SK-N-SH (cell line): Measurements from ENCODE around the gene TUT1. TPM values are rescaled to one million over a fixed set of nuclear protein-coding genes. Genes with fewer than 3 reads are reported as not detected.
"Not testable (repeated sequence)": the region's sequence is repeated elsewhere in the genome, so short reads cannot be mapped to it uniquely, and the experiment has no call there.

ENCODE experiments used
- CTCF ChIA-PET: fragments of 300-600, 350-600 bp; formaldehyde crosslinking; extraction: SDS; loops from one replicate; lab custom pipeline; 2021; lab: Yijun Ruan, JAX
- POLR2A ChIA-PET: fragments of 350-600 bp; sonication (Branson Sonifier 250); formaldehyde crosslinking; extraction: SDS; loops from one replicate; lab custom pipeline; 2020; ENCODE audit warnings: antibody characterized with exemption, inconsistent platforms; lab: Yijun Ruan, JAX
- DNase-seq: peaks from one replicate; pipeline ENCODE4 v3.0.0; 2012
- H2AFZ ChIP-seq: fragments of 200-600 bp; sonication (generic); 2 replicates; pipeline ENCODE4 v1.8.1; 2016; ENCODE audit warnings: antibody characterized with exemption, mild to moderate bottlenecking, low read depth
- H3F3A ChIP-seq: fragments of 200-600 bp; sonication (generic); replicated peaks from 2 replicates; pipeline ENCODE3; 2016; ENCODE audit warnings: antibody characterized with exemption, mild to moderate bottlenecking; ENCODE audit not compliant: insufficient read depth
- H3K27ac ChIP-seq, 2 experiments: fragments of 200-500 bp in 1 of 2; fragments of 200-600 bp in 1 of 2; sonication (Bioruptor generic) in 1 of 2; sonication (generic), shearing (Covaris generic) in 1 of 2; 2 replicates each; pipeline versions ENCODE4 v1.5.1 to v1.6.1; 2014 to 2016; ENCODE audit warnings: low read depth in 2 of 2, inconsistent platforms in 1 of 2, low read length in 1 of 2, mild to moderate bottlenecking in 1 of 2, mixed read lengths in 1 of 2
- H3K27me3 ChIP-seq: fragments of 200-600 bp; sonication (generic), shearing (Covaris generic); 2 replicates; pipeline ENCODE4 v1.6.1; 2016; ENCODE audit warnings: mixed run types; ENCODE audit not compliant: insufficient read depth
- H3K36me3 ChIP-seq, 2 experiments: fragments of 200-500 bp in 1 of 2; fragments of 200-600 bp in 1 of 2; sonication (Bioruptor generic) in 1 of 2; sonication (generic) in 1 of 2; replicated peaks in 1 of 2; 2 replicates each; pipeline versions ENCODE3 to v1.5.1; 2014 to 2016; ENCODE audit warnings: low read length in 1 of 2, mild to moderate bottlenecking in 1 of 2; ENCODE audit not compliant: insufficient read depth in 2 of 2, control insufficient read depth in 1 of 2
- H3K4me1 ChIP-seq, 2 experiments: fragments of 200-500 bp in 1 of 2; fragments of 200-600 bp in 1 of 2; sonication (Bioruptor generic) in 1 of 2; sonication (generic), shearing (Covaris generic) in 1 of 2; 2 replicates each; pipeline versions ENCODE4 v1.5.1 to v1.6.1; 2014 to 2016; ENCODE audit warnings: low read depth in 1 of 2, low read length in 1 of 2, mixed run types in 1 of 2; ENCODE audit not compliant: insufficient read depth in 2 of 2, control insufficient read depth in 1 of 2
- H3K4me2 ChIP-seq: fragments of 200-600 bp; sonication (generic), shearing (Covaris generic); 2 replicates; pipeline ENCODE4 v1.6.1; 2017; ENCODE audit warnings: mixed run types
- H3K4me3 ChIP-seq, 2 experiments: fragments of 200-500 bp in 1 of 2; fragments of 200-600 bp in 1 of 2; sonication (Bioruptor generic) in 1 of 2; sonication (generic), shearing (Covaris generic) in 1 of 2; 2 replicates each; pipeline versions ENCODE4 v1.5.1 to v1.8.1; 2014 to 2016; ENCODE audit warnings: low read depth in 2 of 2, inconsistent platforms in 1 of 2, low read length in 1 of 2, mild to moderate bottlenecking in 1 of 2, mixed read lengths in 1 of 2, moderate library complexity in 1 of 2
- H3K79me2 ChIP-seq: fragments of 200-600 bp; sonication (generic); 2 replicates; pipeline ENCODE4 v1.8.1; 2017; ENCODE audit warnings: mild to moderate bottlenecking; ENCODE audit not compliant: insufficient read depth
- H3K9ac ChIP-seq: fragments of 200-600 bp; sonication (generic); 2 replicates; pipeline ENCODE4 v1.6.1; 2017; ENCODE audit warnings: mixed run types
- H3K9me2 ChIP-seq: fragments of 200-600 bp; sonication (generic); 2 replicates; pipeline ENCODE4 v1.6.1; 2017; ENCODE audit warnings: mixed run types
- H3K9me3 ChIP-seq: fragments of 200-600 bp; sonication (generic); 2 replicates; pipeline ENCODE4 v1.6.1; 2017; ENCODE audit warnings: mixed run types, mild to moderate bottlenecking, moderate library complexity
- H4K20me1 ChIP-seq: fragments of 200-600 bp; sonication (generic); 2 replicates; pipeline ENCODE4 v1.6.1; 2017; ENCODE audit warnings: mild to moderate bottlenecking, mixed run types; ENCODE audit not compliant: insufficient read depth
- CHD2 ChIP-seq: fragments of 150-350 bp; IDR thresholded peaks from 2 replicates; pipeline ENCODE4 v1.6.1; 2018; ENCODE audit warnings: low read length; ENCODE audit not compliant: partially characterized antibody
- EP300 ChIP-seq, 2 experiments: IDR thresholded peaks; 2 replicates each; pipeline versions ENCODE4 v1.4.0 to v1.6.1; 2012; ENCODE audit warnings: borderline replicate concordance in 1 of 2, low read depth in 1 of 2, low read length in 1 of 2
- GABPA ChIP-seq: IDR thresholded peaks from 2 replicates; pipeline ENCODE4 v1.4.0; 2012; ENCODE audit warnings: low read depth, mild to moderate bottlenecking
- GATA2 ChIP-seq: sonication (generic); formaldehyde crosslinking; IDR thresholded peaks from 2 replicates; pipeline ENCODE4 v1.5.0; 2020; ENCODE audit warnings: mild to moderate bottlenecking, missing genetic modification reagents
- JUND ChIP-seq: IDR thresholded peaks from 2 replicates; pipeline ENCODE4 v1.4.0; 2012
- MAX ChIP-seq: IDR thresholded peaks from 2 replicates; pipeline ENCODE4 v1.4.0; 2012; ENCODE audit warnings: low read depth
- NFIC ChIP-seq: IDR thresholded peaks from 2 replicates; pipeline ENCODE4 v1.4.0; 2012; ENCODE audit warnings: borderline replicate concordance
- NRF1 ChIP-seq: IDR thresholded peaks from 2 replicates; pipeline ENCODE4 v1.6.1; 2012; ENCODE audit warnings: low read depth, mild to moderate bottlenecking, low read length
- PBX3 ChIP-seq: IDR thresholded peaks from 2 replicates; pipeline ENCODE4; 2012
- POLR2AphosphoS5 ChIP-seq: IDR thresholded peaks from 2 replicates; pipeline ENCODE4 v1.6.1; 2012; ENCODE audit warnings: low read depth, low read length
- RAD21 ChIP-seq: IDR thresholded peaks from 2 replicates; pipeline ENCODE4 v1.6.1; 2012; ENCODE audit warnings: mild to moderate bottlenecking, low read length
- RCOR1 ChIP-seq: fragments of 150-350 bp; IDR thresholded peaks from 2 replicates; pipeline ENCODE4 v1.6.1; 2017; ENCODE audit warnings: antibody characterized with exemption, low read length
- RXRA ChIP-seq: IDR thresholded peaks from 2 replicates; pipeline ENCODE4 v1.4.0; 2012; ENCODE audit warnings: low read depth, mild to moderate bottlenecking, borderline replicate concordance
- SMC3 ChIP-seq: IDR thresholded peaks from 2 replicates; pipeline ENCODE4 v1.6.1; 2012; ENCODE audit warnings: low read depth, low read length, improper control_type of control experiment
- TAF1 ChIP-seq: IDR thresholded peaks from 2 replicates; pipeline ENCODE4 v1.6.1; 2012; ENCODE audit warnings: low read depth, mild to moderate bottlenecking, low read length, moderate library complexity, borderline replicate concordance
- TCF12 ChIP-seq: IDR thresholded peaks from 2 replicates; pipeline ENCODE4 v1.4.0; 2012
- ZBTB33 ChIP-seq: IDR thresholded peaks from 2 replicates; pipeline ENCODE4 v1.4.0; 2012; ENCODE audit warnings: low read depth, borderline replicate concordance
- WGBS: methylation state at CpG from one replicate; pipeline ENCODE4 v1.1.6; 2017; ENCODE audit warnings: low lambda C conversion rate; 5-methylcytosine and 5-hydroxymethylcytosine counted together
- polyA plus RNA-seq, 3 experiments: library from polyadenylated mRNA; depleted of rRNA; stranded (reverse); fragments of >200 nt; gene quantifications; 2 replicates each; pipeline ENCODE4 v1.2.3, GENCODE V29; 2012

TUT1 gene
- polyA plus RNA-seq, 1 of the 3 experiments (the other 2 are of a cell fraction) = 27.3 TPM

DNA sequence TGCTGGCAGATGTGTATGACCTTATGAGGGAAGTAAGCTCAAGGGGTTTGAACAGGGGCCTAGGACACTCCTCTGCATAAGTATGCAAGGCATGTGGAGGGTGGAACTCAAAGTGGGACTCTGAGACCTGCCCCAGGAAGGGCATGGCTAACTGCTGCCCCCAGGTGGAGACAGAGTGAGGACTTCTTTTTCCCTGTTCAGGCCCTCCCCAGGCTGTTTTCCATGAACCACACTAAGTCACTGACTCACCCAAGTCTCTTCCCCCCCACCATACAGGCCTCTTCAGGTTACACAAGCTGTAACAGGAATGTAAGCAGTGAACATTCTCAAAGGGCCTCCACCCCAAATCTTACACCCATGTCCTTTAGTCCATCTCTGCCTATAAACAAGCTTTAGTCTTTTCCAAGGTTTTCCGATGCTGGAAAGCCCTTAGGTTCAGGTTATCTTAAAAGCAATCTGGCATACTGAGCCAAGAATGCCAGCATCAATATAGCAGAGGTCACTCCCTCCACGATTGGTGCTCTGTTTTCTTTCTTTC, 30.7 kb downstream of the TUT1 start (continued):
- TF ChIP-seq GABPA = no peak
- TF ChIP-seq RXRA = 0 out of 2 replicates have a peak, but pooled peaks have one; percentile 51
- peak; percentile 30; the same call in 1 of the 2 replicates for TF ChIP-seq MAX
- peak; percentile 71 for TF ChIP-seq JUND
- TF ChIP-seq TAF1 = no peak
- no peak; the same call in 1 of the 2 replicates for TF ChIP-seq ZBTB33
- TF ChIP-seq RCOR1 = no peak; the same call in 1 of the 2 replicates
- peak in 1 of 2 experiments; percentile 32; a peak in 1 of 4 replicates for TF ChIP-seq EP300 (IDR thresholded peaks at IDR 0.05; ENCODE audit: borderline replicate concordance in 1 of 2, low read depth in 1 of 2, low read length in 1 of 2)
- peak; percentile 22; the same call in 1 of the 2 replicates for TF ChIP-seq POLR2AphosphoS5
- no peak for TF ChIP-seq NRF1
- 0 out of 2 replicates have a peak, but pooled peaks have one; percentile 16 for TF ChIP-seq PBX3
- TF ChIP-seq NFIC = peak; percentile 75
- no peak for TF ChIP-seq CHD2
- peak; percentile 77 for TF ChIP-seq RAD21
- peak; percentile 82 for TF ChIP-seq SMC3
- TF ChIP-seq GATA2 (CRISPR knock-in tag) = peak; percentile 56; the same call in 1 of the 2 replicates
- TF ChIP-seq TCF12 = peak; percentile 61

DNA sequence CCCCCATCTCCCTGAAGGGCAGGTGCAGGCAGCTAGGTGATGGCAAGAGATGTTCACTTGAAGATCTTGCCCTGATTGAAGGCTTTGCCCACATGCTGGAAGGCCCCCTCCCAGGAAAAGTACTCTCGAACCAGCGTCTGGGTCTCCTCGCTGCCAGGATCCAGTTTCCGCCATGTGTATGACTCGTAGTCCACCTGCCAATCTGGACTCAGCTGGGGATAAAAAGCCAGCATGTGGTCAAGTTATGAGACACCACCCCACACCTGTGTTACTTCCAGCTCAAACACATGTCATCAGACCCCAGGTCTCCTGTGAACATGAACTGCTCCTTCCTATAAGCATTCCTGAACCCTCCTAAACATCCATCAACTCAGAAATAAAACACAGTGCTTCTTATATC, 31.7 kb downstream of the TUT1 start:
- H3K4me1 ChIP-seq = peaks cover 26 to 55% of the 10 kb centered on the region in 2 experiments
- peaks cover 82% of the 10 kb centered on the region for H3F3A ChIP-seq
- H3K9ac ChIP-seq, H3K4me3 ChIP-seq, H2AFZ ChIP-seq, DNase-seq, H3K9me2 ChIP-seq, H3K27me3 ChIP-seq, H3K9me3 ChIP-seq: not testable (repeated sequence)
- peak; percentile 42; the same call in 1 of the 2 replicates for TF ChIP-seq TCF12
- ChIA-PET CTCF (interaction anchor here (1.1 to 11.8 kb wide), 9 partner anchors 8 to 178 kb away, joined by 3 to 90 read pairs (median 7); partner anchors contain the start of genes AHNAK and TUT1), POLR2A (interaction anchor here (1.7 kb wide), 2 partner anchors 13 to 32 kb away, joined by 3 to 6 read pairs; partner anchors contain the start of gene TUT1)
- H3K4me2 ChIP-seq = 0 out of 2 replicates have a peak overlapping the region, but pooled peaks have one; percentile 18
- H3K27ac ChIP-seq = peak overlapping the region in 1 of 2 experiments; percentile 80; a peak in 1 of 4 replicates
- peaks cover 19% of the 10 kb centered on the region for H4K20me1 ChIP-seq
- 75% methylated on average over 4 of the region's 5 CpGs for WGBS
- peaks cover 51% of the 10 kb centered on the region for H3K79me2 ChIP-seq
- peaks cover 41 to 46% of the 10 kb centered on the region in 2 experiments for H3K36me3 ChIP-seq
